NCI-H2029 treated with DMSO at 0.1 percent for 48 hours (cell line): Measurements from ENCODE around the gene SPEM2.
A peak's percentile ranks its signal among the peaks of the same experiment; 100 is the strongest.

Source experiments
- DNase-seq: peaks from one replicate; lab custom pipeline; 2025; lab: John Stamatoyannopoulos, UW

The SPEM2 gene

DNA sequence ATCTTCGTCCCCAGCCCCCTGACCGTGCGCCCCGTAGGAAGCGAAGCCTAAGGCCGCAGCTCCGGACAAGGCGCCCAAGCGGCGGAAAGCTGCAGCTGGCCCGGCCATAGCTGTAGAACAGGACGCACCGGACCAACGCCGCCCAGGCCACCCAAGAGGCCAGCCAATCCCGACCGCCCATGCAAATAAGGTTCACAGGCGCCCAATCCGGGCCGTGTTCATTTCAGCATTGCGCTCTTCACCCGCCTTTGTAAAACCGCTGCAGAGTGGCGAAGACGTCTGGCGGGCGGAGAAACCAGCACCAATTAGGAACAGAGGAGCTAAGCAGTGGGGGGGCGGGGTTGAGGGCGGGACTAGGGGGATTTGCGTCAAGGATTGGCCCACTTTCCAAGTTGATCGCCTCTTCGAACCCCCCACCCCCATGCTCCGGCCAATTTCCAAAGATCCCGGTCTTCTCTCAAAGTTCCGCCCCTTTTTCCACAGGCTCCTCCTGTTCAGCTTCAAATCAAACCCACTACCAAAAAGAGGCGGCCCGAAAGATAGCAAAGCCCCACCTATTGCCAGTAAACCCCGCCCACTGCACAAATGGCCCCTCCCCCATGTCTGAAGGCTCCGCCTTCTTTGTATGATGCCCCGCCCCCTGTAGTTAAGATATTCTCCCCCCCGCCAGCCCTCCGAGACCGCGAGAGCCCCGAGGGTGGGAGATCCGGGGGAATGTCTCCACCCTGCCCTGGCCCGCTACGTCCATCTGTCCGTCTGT, 21.3 kb upstream of the SPEM2 start, which contains the start of gene TMEM256:
TMEM256 (minus strand) TSS at position 121 of the 760 bp plus-strand sequence; CDS start at position 108, 13 bp downstream.
- peak; percentile 66 for DNase-seq

DNA sequence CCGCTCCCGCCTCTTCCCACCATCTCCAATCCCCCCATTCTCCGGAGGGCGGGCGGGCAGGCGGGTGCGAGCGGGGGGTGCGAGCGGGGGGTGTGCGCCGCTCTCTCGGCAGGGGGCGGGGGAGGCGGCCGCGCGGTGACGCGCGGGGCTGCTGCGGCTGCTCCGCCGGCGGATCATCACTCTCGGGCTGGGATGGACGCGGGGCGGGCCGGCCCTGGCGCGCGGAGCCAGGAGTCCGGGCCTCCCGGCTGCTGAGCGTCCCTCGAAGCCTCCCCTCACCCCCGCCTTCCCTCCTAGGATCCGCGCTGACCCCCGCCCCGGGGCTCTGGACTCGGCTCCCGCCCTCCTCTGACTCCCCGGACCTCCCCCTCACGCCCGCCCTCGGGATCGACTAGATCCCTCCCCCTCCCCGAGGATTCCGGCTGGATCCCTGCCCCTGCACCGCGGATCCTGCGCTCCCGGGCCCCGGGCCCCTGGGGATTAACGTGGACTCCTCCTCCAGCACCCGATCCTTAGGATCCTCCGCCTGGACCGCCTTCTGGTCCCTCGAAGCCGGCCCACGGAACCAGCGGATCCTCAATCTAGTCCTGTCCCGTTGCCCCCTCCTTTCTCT, 20.6 kb upstream of the SPEM2 start:
- DNase-seq, result no peak

DNA sequence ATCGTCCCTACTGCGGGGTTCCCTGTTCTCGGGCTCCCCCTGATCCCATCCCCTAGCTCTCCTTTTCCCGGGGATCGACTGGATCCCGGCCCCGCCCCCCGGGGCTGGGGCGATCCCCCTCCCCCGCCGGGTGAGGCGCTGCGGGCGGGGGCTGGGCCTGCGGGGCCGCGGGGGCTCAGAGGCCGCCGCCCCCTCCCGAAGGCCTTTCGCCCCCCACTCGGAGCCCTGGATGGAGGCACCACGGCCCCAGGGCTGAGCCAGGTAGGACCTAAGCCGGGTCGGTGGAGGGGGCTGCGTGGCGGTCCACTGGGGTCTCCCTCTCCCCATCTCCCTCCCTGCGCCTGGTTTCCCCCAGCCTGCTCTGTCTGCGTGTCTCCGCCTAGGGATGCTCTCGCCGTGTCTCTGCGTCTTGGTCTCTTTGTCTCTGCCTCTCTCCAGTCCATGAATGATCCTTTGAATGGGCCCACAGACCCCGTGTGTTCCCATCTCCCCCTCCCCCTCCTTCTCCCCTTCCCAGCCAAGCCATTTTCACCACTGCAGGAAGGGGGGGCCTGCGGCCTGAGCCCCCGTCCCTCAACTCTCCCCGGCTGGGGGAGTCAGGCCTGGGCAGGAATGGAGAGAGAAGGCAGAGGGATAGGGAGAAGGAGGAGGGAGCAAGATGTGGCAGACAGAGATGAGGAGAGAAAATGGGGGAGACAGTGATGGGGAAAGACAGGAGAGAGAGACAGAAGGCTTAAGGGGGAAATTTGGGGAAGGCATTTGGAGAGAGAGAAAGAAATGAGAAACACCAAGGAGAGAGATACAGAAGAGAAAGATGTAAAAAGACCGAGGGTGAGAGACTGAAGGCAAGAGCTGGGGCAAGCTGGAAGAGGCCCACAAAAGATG, 19.8 kb upstream of the SPEM2 start:
- DNase-seq, result no peak

DNA sequence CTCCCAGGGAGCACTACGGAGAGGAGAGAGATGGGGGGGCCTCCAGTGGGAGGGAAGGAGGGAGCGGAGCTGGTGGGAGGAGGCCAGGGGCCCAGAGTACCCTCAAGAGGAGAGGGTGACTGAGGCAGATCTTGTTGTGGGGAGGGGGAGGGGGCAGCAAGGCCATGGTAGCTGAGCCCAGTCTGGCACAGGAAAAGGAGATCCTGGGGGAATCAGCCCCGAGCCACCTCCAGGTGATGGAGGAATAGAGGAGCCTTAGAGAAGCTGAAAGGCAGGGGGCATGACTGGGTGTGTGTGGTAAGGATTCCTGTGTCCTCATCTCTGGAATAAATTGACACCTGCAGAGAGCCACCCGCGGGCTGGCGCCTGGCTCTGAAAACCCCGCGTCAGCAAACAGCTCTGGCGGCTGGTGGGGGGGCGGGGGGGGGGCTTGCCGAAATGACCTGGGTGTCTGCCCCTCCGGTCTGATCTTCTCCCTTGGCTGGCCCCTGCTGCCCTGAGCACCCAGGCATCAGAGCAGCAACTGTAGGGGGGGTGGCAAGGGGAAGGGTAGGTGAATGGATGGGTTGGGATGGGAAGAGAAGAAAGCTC, 19.1 kb upstream of the SPEM2 start:
- no peak for DNase-seq

- no peak for DNase-seq
These were observed 18.3 kb upstream of the SPEM2 start for GRCh38 chr17:7407082-7407481.

DNA sequence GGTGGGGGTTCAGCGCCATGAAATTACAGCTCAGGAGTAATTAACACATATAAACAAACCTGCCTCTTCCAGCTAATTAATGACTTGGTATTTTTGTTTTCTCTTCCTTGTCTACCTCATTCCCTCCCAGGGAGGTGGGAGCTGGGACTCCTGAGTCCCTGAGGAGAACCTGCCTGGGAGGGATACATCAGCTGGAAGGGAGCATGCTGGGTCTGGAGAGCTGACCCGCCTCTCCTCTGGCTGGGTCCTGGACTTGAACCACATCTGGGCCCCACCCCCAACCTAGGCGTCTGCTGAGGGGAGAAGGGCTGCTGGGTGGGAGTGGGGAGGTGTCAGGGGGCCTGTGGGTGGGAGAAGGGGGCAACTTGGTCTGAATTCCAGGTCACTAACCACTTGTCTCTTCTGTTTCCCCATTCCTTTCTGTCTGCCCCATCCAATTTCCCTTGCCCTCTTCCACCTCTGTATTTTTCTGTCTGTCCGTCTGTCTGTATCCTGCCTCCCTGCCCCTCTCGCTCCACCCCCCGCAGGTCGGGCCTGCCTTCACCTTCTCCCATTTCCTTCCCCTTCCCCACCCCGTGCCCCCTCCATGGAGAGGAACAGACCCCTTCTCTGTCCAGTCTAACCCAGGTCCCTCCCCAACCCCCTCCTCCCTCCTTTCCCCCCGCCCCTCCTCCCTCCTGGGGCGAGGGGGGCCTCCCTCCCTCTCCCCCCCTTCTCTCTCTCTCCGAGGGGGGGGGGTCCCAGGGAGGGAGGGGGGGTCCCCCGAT, 17.7 kb upstream of the SPEM2 start, which contains the start of gene NLGN2:
NLGN2 (plus strand) TSS at position 361 of the 767 bp plus-strand sequence. CDS start 411 bp downstream, outside the sequence.
- no peak for DNase-seq

- DNase-seq, result no peak
These were observed 17.1 kb upstream of the SPEM2 start for GRCh38 chr17:7408252-7408727.

GRCh38 chr17:7408863-7409262, 16.6 kb upstream of the SPEM2 start:
- no peak for DNase-seq

DNA sequence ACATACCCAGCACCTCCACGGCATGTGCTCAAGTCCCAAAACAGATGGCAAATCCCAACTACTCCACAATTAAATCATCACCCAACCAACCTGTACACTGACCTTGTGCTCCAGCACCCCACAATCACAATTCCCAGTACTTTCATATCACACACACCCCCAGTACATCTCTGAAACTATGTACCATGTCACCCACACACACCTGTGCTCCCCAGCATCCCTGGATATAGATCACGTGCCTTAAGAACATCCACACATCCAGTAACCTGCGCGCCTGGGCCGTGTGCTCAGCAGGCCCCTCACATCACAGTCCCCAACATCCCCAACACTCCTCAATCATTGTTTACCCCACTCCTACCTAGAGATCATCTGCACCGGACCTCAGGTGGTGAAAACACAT, 15.7 kb upstream of the SPEM2 start:
- DNase-seq, result no peak

DNA sequence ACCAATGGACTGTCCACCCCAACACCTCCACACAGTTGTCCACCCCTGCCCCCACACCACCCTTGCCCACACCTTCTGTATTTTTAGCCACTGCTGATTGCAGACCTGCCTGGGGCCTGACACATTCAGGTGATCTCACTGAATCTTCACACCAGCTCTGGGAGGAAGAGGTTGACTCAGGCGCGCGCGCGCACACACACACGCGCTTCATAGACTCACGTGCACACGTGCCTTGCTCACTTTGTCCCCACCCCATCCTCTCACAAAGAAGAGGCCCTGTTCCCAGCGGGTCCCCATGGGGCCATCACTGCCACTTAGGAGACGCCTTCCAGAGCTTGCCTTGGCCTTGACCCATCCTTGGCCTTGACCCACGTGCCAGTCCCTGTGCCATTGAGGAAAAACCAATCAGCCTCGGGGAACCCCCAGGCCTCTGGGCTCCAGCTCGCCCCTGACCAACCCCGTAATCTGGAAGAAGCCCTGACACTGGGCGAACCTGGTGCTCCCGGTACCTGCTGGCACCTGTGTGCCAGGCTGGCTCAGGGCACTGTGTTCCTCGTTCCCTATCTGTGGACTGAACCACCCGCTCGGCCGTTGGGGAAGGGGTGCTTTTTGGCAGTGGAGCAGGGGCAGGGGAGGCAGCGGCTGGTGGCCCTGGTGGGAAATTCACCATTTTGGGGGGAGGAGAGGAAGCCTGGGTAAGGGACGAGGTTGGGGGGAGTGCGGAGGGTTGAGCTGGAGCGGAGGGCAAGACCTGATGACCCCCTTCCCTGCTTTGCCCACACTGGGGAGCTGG, 14.6 kb upstream of the SPEM2 start:
- DNase-seq, result no peak

GRCh38 chr17:7411427-7411750, 14.0 kb upstream of the SPEM2 start:
- no peak for DNase-seq

GRCh38 chr17:7413346-7413985, 11.9 kb upstream of the SPEM2 start:
- no peak for DNase-seq

GRCh38 chr17:7414837-7415236, 10.6 kb upstream of the SPEM2 start:
- no peak for DNase-seq

DNA sequence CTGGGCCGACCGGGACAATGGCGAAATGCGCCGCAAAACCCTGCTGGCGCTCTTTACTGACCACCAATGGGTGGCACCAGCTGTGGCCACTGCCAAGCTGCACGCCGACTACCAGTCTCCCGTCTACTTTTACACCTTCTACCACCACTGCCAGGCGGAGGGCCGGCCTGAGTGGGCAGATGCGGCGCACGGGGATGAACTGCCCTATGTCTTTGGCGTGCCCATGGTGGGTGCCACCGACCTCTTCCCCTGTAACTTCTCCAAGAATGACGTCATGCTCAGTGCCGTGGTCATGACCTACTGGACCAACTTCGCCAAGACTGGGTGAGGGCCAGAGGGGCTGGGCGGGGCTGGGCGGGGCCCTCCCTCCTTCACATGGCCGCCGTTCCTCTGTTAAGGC, 9.6 kb upstream of the SPEM2 start:
- DNase-seq, result no peak

- DNase-seq, result no peak
These were observed 9.1 kb upstream of the SPEM2 start for GRCh38 chr17:7416323-7416722.

DNA sequence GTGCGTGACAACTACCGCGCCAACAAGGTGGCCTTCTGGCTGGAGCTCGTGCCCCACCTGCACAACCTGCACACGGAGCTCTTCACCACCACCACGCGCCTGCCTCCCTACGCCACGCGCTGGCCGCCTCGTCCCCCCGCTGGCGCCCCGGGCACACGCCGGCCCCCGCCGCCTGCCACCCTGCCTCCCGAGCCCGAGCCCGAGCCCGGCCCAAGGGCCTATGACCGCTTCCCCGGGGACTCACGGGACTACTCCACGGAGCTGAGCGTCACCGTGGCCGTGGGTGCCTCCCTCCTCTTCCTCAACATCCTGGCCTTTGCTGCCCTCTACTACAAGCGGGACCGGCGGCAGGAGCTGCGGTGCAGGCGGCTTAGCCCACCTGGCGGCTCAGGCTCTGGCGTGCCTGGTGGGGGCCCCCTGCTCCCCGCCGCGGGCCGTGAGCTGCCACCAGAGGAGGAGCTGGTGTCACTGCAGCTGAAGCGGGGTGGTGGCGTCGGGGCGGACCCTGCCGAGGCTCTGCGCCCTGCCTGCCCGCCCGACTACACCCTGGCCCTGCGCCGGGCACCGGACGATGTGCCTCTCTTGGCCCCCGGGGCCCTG, 8.3 kb upstream of the SPEM2 start:
- no peak for DNase-seq

DNA sequence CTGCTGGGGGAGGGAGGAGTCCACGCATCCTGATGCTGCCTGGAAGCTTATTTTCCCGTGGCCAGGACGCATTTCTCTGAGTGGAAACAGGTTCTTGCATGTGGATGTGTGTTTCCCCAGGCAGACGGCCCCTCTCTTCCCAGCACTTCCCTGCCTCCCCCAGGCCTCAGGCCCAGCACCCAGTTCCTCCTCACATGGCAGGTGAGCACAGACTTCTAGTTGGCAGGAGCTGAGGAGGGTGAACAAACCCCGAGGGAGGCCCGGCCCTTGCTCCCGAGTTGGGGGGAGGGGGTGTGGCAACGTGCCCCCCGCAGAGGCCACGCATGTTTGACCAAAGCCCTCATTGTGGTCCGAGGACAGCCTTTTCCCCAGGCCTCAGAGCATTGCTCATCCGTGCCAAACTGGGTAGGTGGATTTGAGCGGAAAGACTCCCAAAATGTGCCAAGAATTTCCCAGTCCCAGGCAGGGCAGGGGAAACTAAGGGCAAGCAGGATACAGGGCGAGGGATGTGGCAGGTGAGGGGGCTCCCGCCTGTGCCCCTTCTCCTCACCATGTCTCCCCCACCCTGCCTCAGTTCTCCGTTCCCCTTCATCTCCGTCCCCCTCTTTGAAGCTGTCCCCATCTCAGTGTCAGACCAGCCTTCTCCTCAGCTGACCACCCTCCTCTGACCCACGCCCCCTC, 6.8 kb upstream of the SPEM2 start:
- DNase-seq, result no peak

GRCh38 chr17:7419819-7420610, 5.4 kb upstream of the SPEM2 start, which contains the start of gene SPEM1:
TSS of gene SPEM1 (plus strand) at chr17:7420324. CDS start at chr17:7420385, 61 bp downstream.
- DNase-seq, result no peak
